IPS-20b (cell line): ENCODE results near the gene MAGEB17.
"Not testable (repeated sequence)": the region's sequence is repeated elsewhere in the genome, so short reads cannot be mapped to it uniquely, and the experiment has no call there.

Experiments
- H3K27ac ChIP-seq: one replicate; pipeline ENCODE4 v1.5.1; 2013; ENCODE audit warnings: low read length
- H3K27me3 ChIP-seq: 2 replicates; pipeline ENCODE4 v1.6.1; 2013; ENCODE audit warnings: mild to moderate bottlenecking, low read length, inconsistent platforms; ENCODE audit not compliant: insufficient read depth
- H3K36me3 ChIP-seq: 2 replicates; pipeline ENCODE4 v1.6.1; 2013; ENCODE audit warnings: low read depth, mild to moderate bottlenecking, inconsistent platforms, low read length, moderate library complexity; ENCODE audit not compliant: insufficient read depth
- H3K4me1 ChIP-seq: 2 replicates; pipeline ENCODE4 v1.6.1; 2013; ENCODE audit warnings: mild to moderate bottlenecking, control low read depth, inconsistent platforms, low read length, moderate library complexity; ENCODE audit not compliant: insufficient read depth
- H3K4me3 ChIP-seq: 2 replicates; pipeline ENCODE4 v1.5.1; 2013; ENCODE audit warnings: mild to moderate bottlenecking, low read length, inconsistent platforms
- H3K9ac ChIP-seq: 2 replicates; pipeline ENCODE4 v1.6.1; 2013; ENCODE audit warnings: low read depth, mild to moderate bottlenecking, inconsistent platforms, low read length, moderate library complexity
- H3K9me3 ChIP-seq: 2 replicates; pipeline ENCODE4 v1.6.1; 2013; ENCODE audit warnings: mild to moderate bottlenecking, low read depth, low read length, inconsistent platforms; ENCODE audit not compliant: insufficient read depth

Gene MAGEB17

DNA sequence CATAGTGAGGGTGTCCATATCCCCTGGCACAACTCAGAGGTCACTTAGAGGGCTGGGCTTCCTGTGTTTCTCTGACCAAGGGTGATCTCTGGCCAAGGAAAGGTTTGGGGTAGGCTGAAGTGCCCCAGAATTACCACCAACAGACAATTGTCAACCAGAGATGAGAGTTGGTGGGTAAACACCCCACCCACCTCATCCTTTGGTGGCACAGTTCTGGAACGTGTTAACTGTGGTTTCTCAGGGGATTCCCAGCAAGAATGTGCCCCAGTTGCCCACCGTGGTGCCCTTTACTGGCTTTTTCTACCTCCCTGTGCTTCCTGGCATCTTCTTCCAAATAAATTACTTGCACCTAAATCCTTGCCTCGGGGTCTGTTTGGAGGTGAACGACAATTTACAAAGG, 26.8 kb upstream of the MAGEB17 start:
- Histone ChIP-seq H3K36me3 (no peaks in the 10 kb centered on the region), H3K4me3 (no peak overlapping the region), H3K9me3 (no peaks in the 10 kb centered on the region), H3K9ac (no peak overlapping the region), H3K4me1 (no peaks in the 10 kb centered on the region), H3K27me3 (no peaks in the 10 kb centered on the region), H3K27ac (no peak overlapping the region)

DNA sequence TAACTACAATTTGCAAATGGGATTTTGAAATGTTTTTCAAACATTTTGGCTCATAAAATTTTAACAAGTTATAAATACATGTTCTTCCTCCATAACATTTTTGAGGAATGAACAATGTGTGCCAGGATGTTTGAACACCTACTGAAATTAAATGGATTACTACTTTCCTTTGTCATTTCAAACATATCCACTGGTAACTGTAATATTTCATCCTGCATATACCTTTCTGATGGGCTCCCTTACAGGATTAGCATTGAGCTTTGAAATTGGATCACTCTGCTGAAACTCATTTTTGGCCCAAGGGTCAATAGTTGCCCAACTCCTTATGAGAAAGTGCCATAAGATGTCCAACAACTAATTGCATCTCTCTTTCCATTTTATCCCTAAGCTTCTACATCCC, 26.3 kb upstream of the MAGEB17 start:
- Histone ChIP-seq H3K4me3 (no peak overlapping the region), H3K27ac (no peak overlapping the region), H3K9ac (no peak overlapping the region), H3K27me3 (no peaks in the 10 kb centered on the region), H3K9me3 (no peaks in the 10 kb centered on the region), H3K36me3 (no peaks in the 10 kb centered on the region), H3K4me1 (no peaks in the 10 kb centered on the region)

DNA sequence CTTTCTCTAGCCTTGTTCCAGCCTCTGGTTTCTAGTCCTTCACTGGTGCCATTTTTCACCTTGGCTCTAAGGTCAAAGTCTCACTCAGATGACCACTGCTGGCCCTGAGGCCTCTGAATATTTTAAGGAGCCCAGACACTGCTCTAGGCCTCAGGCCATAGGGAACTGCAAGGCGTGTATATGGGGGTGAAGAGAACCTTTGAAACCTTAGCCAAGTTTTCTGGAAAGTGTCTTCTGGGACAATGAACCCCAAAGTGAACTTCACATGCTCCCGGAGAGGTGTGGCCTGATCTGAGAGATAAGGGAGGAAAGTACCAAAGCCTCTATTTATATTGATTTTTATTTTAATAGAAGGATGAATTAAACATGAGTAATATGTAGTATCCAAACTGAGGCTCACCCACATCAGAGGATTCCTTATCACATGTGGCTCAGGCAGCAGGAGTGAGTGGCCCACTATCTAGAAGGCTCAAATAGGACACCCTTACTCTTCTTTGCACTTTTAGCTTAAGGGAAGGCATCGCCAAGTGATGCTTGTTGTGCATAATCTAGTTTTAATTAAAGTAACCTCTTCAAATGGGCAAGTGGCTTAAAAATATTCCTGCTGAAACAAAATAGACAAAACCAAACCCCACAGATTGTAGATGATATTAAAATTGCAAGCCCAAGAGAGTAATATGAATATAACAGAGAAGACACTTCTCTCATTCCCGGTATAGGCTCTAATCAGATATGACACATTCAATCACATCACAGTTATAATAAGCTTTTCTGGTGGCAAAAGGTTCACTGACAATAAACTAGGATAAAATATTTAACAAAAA, 25.6 kb upstream of the MAGEB17 start:
- H3K27ac ChIP-seq: no peak overlapping the region
- no peaks in the 10 kb centered on the region for H3K27me3 ChIP-seq
- H3K9ac ChIP-seq: no peak overlapping the region
- H3K36me3 ChIP-seq: no peaks in the 10 kb centered on the region
- H3K9me3 ChIP-seq: no peaks in the 10 kb centered on the region
- no peak overlapping the region for H3K4me3 ChIP-seq
- no peaks in the 10 kb centered on the region for H3K4me1 ChIP-seq

GRCh38 chrX:16142246-16142558, 25.1 kb upstream of the MAGEB17 start:
- H3K9me3 ChIP-seq: no peaks in the 10 kb centered on the region
- no peaks in the 10 kb centered on the region for H3K27me3 ChIP-seq
- H3K36me3 ChIP-seq: no peaks in the 10 kb centered on the region
- H3K4me3 ChIP-seq: no peak overlapping the region
- H3K4me1 ChIP-seq: no peaks in the 10 kb centered on the region
- no peak overlapping the region for H3K27ac ChIP-seq
- no peak overlapping the region for H3K9ac ChIP-seq

DNA sequence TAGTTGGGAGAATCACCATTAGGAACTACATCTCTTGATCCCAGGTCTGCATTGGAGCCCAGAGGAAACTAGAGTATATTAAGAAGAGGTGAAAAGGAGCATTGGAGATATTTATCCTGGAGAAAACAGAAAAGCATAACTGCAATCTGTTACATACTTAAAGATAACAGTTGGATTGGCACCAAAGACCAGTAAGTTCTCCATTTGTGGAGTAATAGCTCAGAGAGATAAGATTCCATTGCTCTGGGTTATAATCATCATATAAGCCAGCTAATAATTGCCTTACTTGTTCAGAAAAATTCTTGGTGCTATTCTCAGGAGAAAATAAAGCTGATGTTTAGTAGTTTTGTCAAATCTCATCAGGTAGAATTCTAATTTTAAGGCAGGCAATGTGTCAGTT, 23.3 kb upstream of the MAGEB17 start:
- Histone ChIP-seq H3K4me1 (no peaks in the 10 kb centered on the region), H3K27ac (no peak overlapping the region), H3K36me3 (no peaks in the 10 kb centered on the region), H3K9me3 (no peaks in the 10 kb centered on the region), H3K27me3 (no peaks in the 10 kb centered on the region), H3K9ac (no peak overlapping the region), H3K4me3 (no peak overlapping the region)

DNA sequence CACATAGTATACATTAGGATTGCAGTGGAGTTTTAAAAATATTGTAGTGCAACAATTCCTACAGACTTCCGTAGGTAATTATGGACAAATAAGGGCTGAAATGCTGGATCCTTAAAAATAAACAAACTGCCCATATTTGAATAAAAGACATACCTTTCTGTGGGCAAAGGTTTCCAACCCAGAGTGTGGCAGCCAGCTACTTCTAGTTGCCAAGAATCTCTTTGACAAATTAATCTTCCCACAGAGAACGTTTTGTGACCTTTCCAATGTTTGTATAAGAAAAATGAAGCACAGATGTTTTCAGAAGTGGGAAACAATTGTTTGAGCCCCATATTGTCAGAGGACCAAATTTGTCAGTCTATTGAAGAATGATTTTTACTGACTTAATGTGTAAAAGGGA, 22.9 kb upstream of the MAGEB17 start:
- Histone ChIP-seq H3K36me3 (no peaks in the 10 kb centered on the region), H3K9me3 (no peaks in the 10 kb centered on the region), H3K9ac (no peak overlapping the region), H3K27me3 (no peaks in the 10 kb centered on the region), H3K4me3 (no peak overlapping the region), H3K27ac (no peak overlapping the region), H3K4me1 (no peaks in the 10 kb centered on the region)

GRCh38 chrX:16145093-16145492, 22.2 kb upstream of the MAGEB17 start:
- not testable (repeated sequence) for H3K9me3 ChIP-seq, H3K36me3 ChIP-seq, H3K4me1 ChIP-seq, H3K4me3 ChIP-seq, H3K27ac ChIP-seq, H3K9ac ChIP-seq, H3K27me3 ChIP-seq

DNA sequence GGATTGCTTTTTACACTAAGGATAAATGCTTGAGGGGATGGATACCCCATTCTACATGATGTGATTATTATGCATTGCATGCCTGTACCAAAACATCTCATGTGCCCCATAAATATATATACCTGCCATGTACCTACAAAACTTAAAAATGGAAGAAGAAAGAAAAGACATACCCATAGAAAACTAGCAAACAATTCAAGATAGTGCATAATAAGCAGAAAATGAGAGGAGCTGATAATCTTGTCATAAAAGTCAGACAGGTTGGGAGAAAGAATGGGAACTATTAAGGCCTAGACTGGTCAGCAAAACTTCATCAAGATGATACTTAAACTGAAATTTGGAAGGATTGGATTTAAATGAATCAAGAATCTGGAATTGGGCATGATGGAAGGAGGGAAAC, 21.6 kb upstream of the MAGEB17 start:
- no peak overlapping the region for H3K9ac ChIP-seq
- no peaks in the 10 kb centered on the region for H3K27me3 ChIP-seq
- no peak overlapping the region for H3K4me3 ChIP-seq
- H3K9me3 ChIP-seq: no peaks in the 10 kb centered on the region
- H3K36me3 ChIP-seq: no peaks in the 10 kb centered on the region
- H3K27ac ChIP-seq: no peak overlapping the region
- H3K4me1 ChIP-seq: no peaks in the 10 kb centered on the region

DNA sequence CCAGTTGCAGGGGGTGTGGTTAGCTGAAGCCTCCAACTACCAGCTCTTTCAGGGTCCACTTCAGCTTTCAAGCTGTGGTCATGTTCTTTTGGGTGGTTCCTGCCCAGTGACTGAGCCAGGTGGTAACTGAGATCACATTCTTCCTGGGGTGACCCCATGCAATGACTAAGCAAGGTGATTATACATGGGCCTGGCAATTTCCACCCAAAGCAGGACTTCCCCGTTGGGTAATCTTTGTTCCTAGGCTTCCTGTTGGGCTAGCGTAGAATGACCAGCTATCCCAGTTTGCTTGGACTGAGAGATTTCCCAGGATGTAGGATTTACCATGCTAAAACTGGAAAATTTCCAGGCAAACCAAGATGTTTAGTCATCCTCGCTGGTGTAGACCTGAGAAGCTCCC, 18.4 kb upstream of the MAGEB17 start:
- H3K27ac ChIP-seq: no peak overlapping the region
- H3K4me3 ChIP-seq: no peak overlapping the region
- H3K9me3 ChIP-seq: no peaks in the 10 kb centered on the region
- H3K9ac ChIP-seq: no peak overlapping the region
- peaks cover 9% of the 10 kb centered on the region; the same call in 1 of the 2 replicates for H3K36me3 ChIP-seq
- H3K27me3 ChIP-seq: no peaks in the 10 kb centered on the region
- H3K4me1 ChIP-seq: no peaks in the 10 kb centered on the region

DNA sequence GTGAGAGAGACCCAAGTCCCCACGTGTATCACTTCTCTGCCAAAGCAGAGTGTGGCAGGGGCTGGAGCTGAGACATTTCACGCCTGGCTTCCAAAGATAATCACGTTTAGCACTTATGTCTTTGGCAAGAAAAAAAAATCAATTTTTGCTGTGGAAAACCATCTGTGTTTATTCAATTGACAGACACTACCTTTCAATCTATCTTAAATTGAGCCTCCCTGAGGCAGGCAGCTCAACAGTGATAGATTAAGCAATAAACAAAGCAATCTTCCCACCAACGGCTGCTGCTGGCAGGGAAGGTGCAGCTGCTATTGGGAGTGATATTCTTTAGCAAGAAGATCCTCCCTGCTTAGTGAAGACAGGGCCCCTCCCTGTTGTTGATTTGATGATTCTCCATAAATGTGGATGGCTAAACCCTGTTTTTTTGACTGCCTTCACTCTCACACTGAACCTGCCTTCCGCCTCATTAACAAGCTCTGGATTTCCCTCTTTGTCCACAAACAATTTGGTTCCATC, 11.6 kb upstream of the MAGEB17 start:
- Histone ChIP-seq H3K36me3 (peaks cover 33% of the 10 kb centered on the region; the same call in 1 of the 2 replicates), H3K4me3 (no peak overlapping the region), H3K4me1 (no peaks in the 10 kb centered on the region), H3K27ac (no peak overlapping the region), H3K9ac (no peak overlapping the region), H3K27me3 (no peaks in the 10 kb centered on the region), H3K9me3 (no peaks in the 10 kb centered on the region)

DNA sequence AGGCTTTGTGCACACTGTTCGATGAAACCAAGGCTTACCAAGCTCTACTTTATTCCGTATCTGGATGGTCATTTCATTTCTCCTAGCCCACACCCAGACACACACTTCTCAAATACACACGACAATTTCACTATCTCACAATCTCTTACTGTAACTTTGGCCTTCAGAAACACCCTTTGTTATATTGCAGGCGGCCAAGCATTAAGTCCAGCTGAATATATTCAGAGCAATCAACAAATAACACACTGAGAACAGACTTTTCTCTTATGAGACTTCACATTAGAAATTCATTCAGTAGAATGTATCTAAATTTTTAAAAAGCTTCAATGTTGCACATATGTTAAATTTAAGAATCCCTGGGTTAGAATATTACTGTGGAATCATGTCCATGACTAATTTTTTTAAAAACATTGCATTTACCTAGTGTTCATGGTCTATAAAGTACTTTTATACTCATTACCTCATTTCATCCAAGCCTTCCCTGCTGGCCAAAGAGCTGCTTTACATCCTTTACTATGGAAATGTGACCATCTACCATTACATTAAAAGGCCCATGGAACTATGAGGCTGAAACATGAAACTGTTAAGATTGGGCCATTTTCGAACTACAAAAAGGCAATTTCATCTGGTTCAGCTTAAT, 10.5 kb upstream of the MAGEB17 start:
- no peaks in the 10 kb centered on the region for H3K9me3 ChIP-seq
- H3K27ac ChIP-seq: no peak overlapping the region
- H3K27me3 ChIP-seq: no peaks in the 10 kb centered on the region
- no peak overlapping the region for H3K9ac ChIP-seq
- peaks cover 33% of the 10 kb centered on the region; the same call in 1 of the 2 replicates for H3K36me3 ChIP-seq
- no peak overlapping the region for H3K4me3 ChIP-seq
- H3K4me1 ChIP-seq: no peaks in the 10 kb centered on the region

DNA sequence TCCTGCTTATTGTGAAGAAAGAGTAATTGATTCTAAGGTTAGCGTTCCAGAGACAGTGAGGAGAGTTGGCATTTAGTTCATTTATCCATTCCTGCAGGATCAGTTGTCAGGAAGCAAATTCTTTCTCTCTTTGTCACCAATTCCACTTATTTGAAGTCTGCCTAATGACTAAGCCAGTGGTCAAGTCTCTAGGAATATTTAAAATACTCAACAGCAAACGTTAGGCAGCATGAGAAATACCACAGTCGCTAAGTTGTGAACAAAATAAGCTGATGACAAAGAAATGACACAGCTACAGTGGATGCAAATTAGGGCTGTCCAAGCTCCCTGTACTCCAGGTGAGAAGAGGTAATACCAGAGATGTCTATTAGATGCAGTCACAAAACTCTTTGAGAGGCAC, 6.6 kb upstream of the MAGEB17 start:
- Histone ChIP-seq H3K27ac (no peak overlapping the region), H3K4me1 (no peaks in the 10 kb centered on the region), H3K36me3 (peaks cover 16% of the 10 kb centered on the region; the same call in 1 of the 2 replicates), H3K9me3 (no peaks in the 10 kb centered on the region), H3K4me3 (no peak overlapping the region), H3K27me3 (no peaks in the 10 kb centered on the region), H3K9ac (no peak overlapping the region)
